OCI-LY1 (cell line): ENCODE measurements around the gene NBPF4.

Experiments
- CTCF ChIP-seq: fragments of 200-600 bp; sonication (generic), shearing (Covaris generic); IDR thresholded peaks from 2 replicates; pipeline ENCODE4 v1.5.1; 2017; ENCODE audit warnings: mild to moderate bottlenecking, antibody characterized with exemption, low read length, moderate library complexity, mixed read lengths
- EZH2 ChIP-seq: fragments of 200-600 bp; sonication (generic), shearing (Covaris generic); IDR thresholded peaks from 2 replicates; pipeline ENCODE4 v1.8.0; 2017; ENCODE audit warnings: borderline replicate concordance, mixed run types, mild to moderate bottlenecking, antibody characterized with exemption, low read length, moderate library complexity, mixed read lengths

- no peak for TF ChIP-seq CTCF
- no peak for TF ChIP-seq EZH2
Measured at GRCh38 chr1:108190001-108190634, 53.8 kb downstream of the NBPF4 start.
